DOHH2 (cell line): ENCODE measurements around the gene SREBF2.

Experiments used
- EZH2phosphoT487 ChIP-seq: fragments of 200-600 bp; sonication (generic); IDR thresholded peaks from 2 replicates; pipeline ENCODE4 v1.6.1; 2017; ENCODE audit warnings: borderline replicate concordance, mild to moderate bottlenecking, antibody characterized with exemption, low read length, moderate library complexity, mixed read lengths
- TF ChIP-seq, protein P1 (sequence below): fragments of 200-600 bp; sonication (generic); IDR thresholded peaks from one replicate; pipeline ENCODE4 v1.5.1; 2014; ENCODE audit warnings: antibody characterized with exemption, mild to moderate bottlenecking, low read depth, low read length; ENCODE audit not compliant: poor library complexity, severe bottlenecking

DNA sequence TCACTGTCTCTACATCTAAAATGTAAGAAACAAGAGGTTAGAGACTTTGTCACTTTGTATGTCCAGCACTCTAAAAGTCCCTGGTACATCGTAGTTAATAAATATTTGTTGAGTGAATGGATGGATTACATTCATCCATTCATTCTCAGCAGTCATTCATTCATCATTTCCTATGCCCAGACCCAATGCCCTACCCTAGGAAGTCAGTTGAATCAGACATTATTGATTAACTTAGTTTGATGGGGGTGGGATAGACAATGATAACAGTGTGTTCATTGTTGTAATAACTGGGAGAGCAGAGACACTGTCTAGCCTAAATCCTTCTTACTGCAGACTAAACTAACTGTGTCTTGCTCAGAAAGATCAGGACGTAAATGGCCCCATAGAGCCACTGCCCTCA lies 115.2 kb downstream of the SREBF2 start:
- TF ChIP-seq, protein P1, sequence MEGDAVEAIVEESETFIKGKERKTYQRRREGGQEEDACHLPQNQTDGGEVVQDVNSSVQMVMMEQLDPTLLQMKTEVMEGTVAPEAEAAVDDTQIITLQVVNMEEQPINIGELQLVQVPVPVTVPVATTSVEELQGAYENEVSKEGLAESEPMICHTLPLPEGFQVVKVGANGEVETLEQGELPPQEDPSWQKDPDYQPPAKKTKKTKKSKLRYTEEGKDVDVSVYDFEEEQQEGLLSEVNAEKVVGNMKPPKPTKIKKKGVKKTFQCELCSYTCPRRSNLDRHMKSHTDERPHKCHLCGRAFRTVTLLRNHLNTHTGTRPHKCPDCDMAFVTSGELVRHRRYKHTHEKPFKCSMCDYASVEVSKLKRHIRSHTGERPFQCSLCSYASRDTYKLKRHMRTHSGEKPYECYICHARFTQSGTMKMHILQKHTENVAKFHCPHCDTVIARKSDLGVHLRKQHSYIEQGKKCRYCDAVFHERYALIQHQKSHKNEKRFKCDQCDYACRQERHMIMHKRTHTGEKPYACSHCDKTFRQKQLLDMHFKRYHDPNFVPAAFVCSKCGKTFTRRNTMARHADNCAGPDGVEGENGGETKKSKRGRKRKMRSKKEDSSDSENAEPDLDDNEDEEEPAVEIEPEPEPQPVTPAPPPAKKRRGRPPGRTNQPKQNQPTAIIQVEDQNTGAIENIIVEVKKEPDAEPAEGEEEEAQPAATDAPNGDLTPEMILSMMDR: no peak
- no peak for TF ChIP-seq EZH2phosphoT487
